Measurements from ENCODE around the gene TMEM253. TPM values are rescaled to one million over a fixed set of nuclear protein-coding genes. Genes with fewer than 3 reads are reported as not detected.

TMEM253 gene
- total RNA-seq, 2 donors from 2014 or later: 0.35 TPM; not detected in 1

GRCh38 chr14:21063479-21063878, 37.4 kb upstream of the TMEM253 start:
- H3K27ac Mint-ChIP-seq: no peak overlapping the region
- DNase-seq: no peak
- H3K4me1 Mint-ChIP-seq (ENCODE audit: low read depth): peaks cover under 1% of the 10 kb centered on the region
- H3K36me3 Mint-ChIP-seq (ENCODE audit: insufficient read depth in 2 of 2): no peaks in the 10 kb centered on the region
- no peak for ATAC-seq (replicated peaks in 1 of 2)
- peaks cover 66% of the 10 kb centered on the region for H3K27me3 Mint-ChIP-seq (ENCODE audit: low read depth)
- H3K4me3 Mint-ChIP-seq: no peak overlapping the region
- no peaks in the 10 kb centered on the region for H3K9me3 Mint-ChIP-seq

GRCh38 chr14:21066882-21067502, 33.9 kb upstream of the TMEM253 start:
- Mint-ChIP-seq H3K9me3 (no peaks in the 10 kb centered on the region), H3K36me3 (ENCODE audit: insufficient read depth in 2 of 2) (no peaks in the 10 kb centered on the region), H3K4me1 (ENCODE audit: low read depth) (peaks cover 31% of the 10 kb centered on the region), H3K4me3 (no peak overlapping the region), H3K27ac (no peak overlapping the region), H3K27me3 (ENCODE audit: low read depth) (peaks cover 79% of the 10 kb centered on the region)
- ATAC-seq (replicated peaks in 1 of 2): no peak
- no peak for DNase-seq

GRCh38 chr14:21068521-21069387, 32.1 kb upstream of the TMEM253 start:
- ATAC-seq (replicated peaks in 1 of 2) (peak; percentile 59 to 68), DNase-seq (peak; percentile 60 to 62)
- Mint-ChIP-seq H3K4me3 (peak overlapping the region; percentile 82 to 88), H3K4me1 (ENCODE audit: low read depth) (peaks cover 34% of the 10 kb centered on the region), H3K27ac (no peak overlapping the region), H3K36me3 (ENCODE audit: insufficient read depth in 2 of 2) (no peaks in the 10 kb centered on the region), H3K27me3 (ENCODE audit: low read depth) (peaks cover 84% of the 10 kb centered on the region), H3K9me3 (no peaks in the 10 kb centered on the region)

- Mint-ChIP-seq H3K9me3 (no peaks in the 10 kb centered on the region), H3K4me1 (ENCODE audit: low read depth) (peaks cover 34% of the 10 kb centered on the region), H3K27ac (no peak overlapping the region), H3K27me3 (ENCODE audit: low read depth) (peaks cover 86% of the 10 kb centered on the region), H3K4me3 (peak overlapping the region; percentile 82 to 88), H3K36me3 (ENCODE audit: insufficient read depth in 2 of 2) (no peaks in the 10 kb centered on the region)
- DNase-seq: no peak
- no peak for ATAC-seq (replicated peaks in 1 of 2)
Observed at GRCh38 chr14:21069388-21070082, 31.3 kb upstream of the TMEM253 start.

GRCh38 chr14:21070083-21070609, 30.7 kb upstream of the TMEM253 start, which contains the start of gene ARHGEF40:
ARHGEF40 (plus strand) TSS chr14:21070304; CDS start chr14:21070397, 93 bp downstream.
- Mint-ChIP-seq H3K4me3 (peak within 1 kb of the TSS; percentile 88 to 89), H3K27me3 (ENCODE audit: low read depth) (peaks cover 80% of the 10 kb centered on the region), H3K9me3 (no peaks in the 10 kb centered on the region), H3K4me1 (ENCODE audit: low read depth) (peaks cover 34% of the 10 kb centered on the region), H3K36me3 (ENCODE audit: insufficient read depth in 2 of 2) (no peaks in the 10 kb centered on the region), H3K27ac (no peak within 1 kb of the TSS)
- ATAC-seq (replicated peaks in 1 of 2) (peak; percentile 35 to 44), DNase-seq (peak; percentile 34 to 52)

- Mint-ChIP-seq H3K9me3 (no peaks in the 10 kb centered on the region), H3K27ac (no peak overlapping the region), H3K27me3 (ENCODE audit: low read depth) (peaks cover 75% of the 10 kb centered on the region), H3K4me1 (ENCODE audit: low read depth) (peaks cover 34% of the 10 kb centered on the region), H3K4me3 (peak overlapping the region; percentile 78 to 89), H3K36me3 (ENCODE audit: insufficient read depth in 2 of 2) (no peaks in the 10 kb centered on the region)
- ATAC-seq (replicated peaks in 1 of 2) (peak; percentile 26 to 27), DNase-seq (peak; percentile 13 to 19)
Observed at GRCh38 chr14:21070610-21071224, 30.1 kb upstream of the TMEM253 start.

GRCh38 chr14:21071225-21072030, 29.4 kb upstream of the TMEM253 start:
- Mint-ChIP-seq H3K36me3 (ENCODE audit: insufficient read depth in 2 of 2) (no peaks in the 10 kb centered on the region), H3K4me3 (peak overlapping the region; percentile 78 to 89), H3K4me1 (ENCODE audit: low read depth) (peaks cover 34% of the 10 kb centered on the region), H3K27me3 (ENCODE audit: low read depth) (peaks cover 68% of the 10 kb centered on the region), H3K27ac (no peak overlapping the region), H3K9me3 (no peaks in the 10 kb centered on the region)
- ATAC-seq (replicated peaks in 1 of 2) (peak; percentile 57 to 63), DNase-seq (peak; percentile 46 to 65)

- H3K9me3 Mint-ChIP-seq: no peaks in the 10 kb centered on the region
- no peak for ATAC-seq (replicated peaks in 1 of 2)
- H3K4me1 Mint-ChIP-seq (ENCODE audit: low read depth): peaks cover 34% of the 10 kb centered on the region
- H3K36me3 Mint-ChIP-seq (ENCODE audit: insufficient read depth in 2 of 2): no peaks in the 10 kb centered on the region
- H3K27me3 Mint-ChIP-seq (ENCODE audit: low read depth): peaks cover 61% of the 10 kb centered on the region
- H3K27ac Mint-ChIP-seq: no peak overlapping the region
- H3K4me3 Mint-ChIP-seq: peak overlapping the region; percentile 78 to 89
- DNase-seq: no peak
Observed at GRCh38 chr14:21072031-21072473, 28.8 kb upstream of the TMEM253 start.

GRCh38 chr14:21072781-21073339, 28.0 kb upstream of the TMEM253 start:
- no peak overlapping the region for H3K4me3 Mint-ChIP-seq
- H3K9me3 Mint-ChIP-seq: no peaks in the 10 kb centered on the region

GRCh38 chr14:21073921-21074320, 26.9 kb upstream of the TMEM253 start:
- Mint-ChIP-seq H3K4me1 (ENCODE audit: low read depth) (peaks cover 29% of the 10 kb centered on the region), H3K4me3 (no peak overlapping the region), H3K9me3 (no peaks in the 10 kb centered on the region), H3K27me3 (ENCODE audit: low read depth) (peaks cover 45% of the 10 kb centered on the region), H3K27ac (no peak overlapping the region), H3K36me3 (ENCODE audit: insufficient read depth in 2 of 2) (no peaks in the 10 kb centered on the region)
- no peak for DNase-seq
- ATAC-seq (replicated peaks in 1 of 2): no peak

More at GRCh38 chr14:21072781-21073339, 28.0 kb upstream of the TMEM253 start:
- H3K36me3 Mint-ChIP-seq (ENCODE audit: insufficient read depth in 2 of 2): no peaks in the 10 kb centered on the region
- ATAC-seq (replicated peaks in 1 of 2): no peak
- no peak overlapping the region for H3K27ac Mint-ChIP-seq
- H3K27me3 Mint-ChIP-seq (ENCODE audit: low read depth): peaks cover 56% of the 10 kb centered on the region
- no peak for DNase-seq
- peaks cover 34% of the 10 kb centered on the region for H3K4me1 Mint-ChIP-seq (ENCODE audit: low read depth)

- H3K27ac Mint-ChIP-seq: no peak overlapping the region
- peaks cover 22% of the 10 kb centered on the region for H3K4me1 Mint-ChIP-seq (ENCODE audit: low read depth)
- ATAC-seq (replicated peaks in 1 of 2) (no peak), DNase-seq (no peak)
- H3K9me3 Mint-ChIP-seq: no peaks in the 10 kb centered on the region
- H3K27me3 Mint-ChIP-seq (ENCODE audit: low read depth): peaks cover 38% of the 10 kb centered on the region
- no peaks in the 10 kb centered on the region for H3K36me3 Mint-ChIP-seq (ENCODE audit: insufficient read depth in 2 of 2)
- no peak overlapping the region for H3K4me3 Mint-ChIP-seq
Observed at GRCh38 chr14:21074398-21075272, 26.2 kb upstream of the TMEM253 start.

Data from activated T-cell treated with anti-CD3 and anti-CD28 coated beads, Interleukin-2, amount 50 U/mL, for 72 hours (primary cell).